ENCODE data around the gene YPEL2.
A peak's percentile ranks its signal among the peaks of the same experiment; 100 is the strongest.

The YPEL2 gene

GRCh38 chr17:59369031-59369975 lies 37.8 kb downstream of the YPEL2 start:
- no peak overlapping the region for H3K4me3 ChIP-seq (ENCODE audit: low read length)
- H3K9ac ChIP-seq (ENCODE audit: low read length), result peak overlapping the region; percentile 81
- peaks cover 84% of the 10 kb centered on the region for H3K4me1 ChIP-seq (ENCODE audit: low read length)
- TF ChIP-seq EZH2phosphoT487 (IDR thresholded peaks at IDR 0.05; ENCODE audit: low read depth) (no peak), CTCF (IDR thresholded peaks at IDR 0.05; ENCODE audit: low read depth, low read length) (no peak)
- no peaks in the 10 kb centered on the region for H3K27me3 ChIP-seq (ENCODE audit: low read depth, low read length)
- H2AFZ ChIP-seq (ENCODE audit: low read depth, low read length), result no peak overlapping the region
- H3K9me3 ChIP-seq (ENCODE audit: insufficient read depth, low read length), result no peaks in the 10 kb centered on the region
- H4K20me1 ChIP-seq (ENCODE audit: insufficient read depth, low read length), result no peaks in the 10 kb centered on the region
- H3K79me2 ChIP-seq (ENCODE audit: low read length), result peaks cover 90% of the 10 kb centered on the region
- H3K4me2 ChIP-seq (ENCODE audit: low read length), result peak overlapping the region; percentile 68
- H3K27ac ChIP-seq (ENCODE audit: low read length), result peak overlapping the region; percentile 91
- H3K36me3 ChIP-seq (replicated peaks; ENCODE audit: low read depth, low read length), result peaks cover 12% of the 10 kb centered on the region

DNA sequence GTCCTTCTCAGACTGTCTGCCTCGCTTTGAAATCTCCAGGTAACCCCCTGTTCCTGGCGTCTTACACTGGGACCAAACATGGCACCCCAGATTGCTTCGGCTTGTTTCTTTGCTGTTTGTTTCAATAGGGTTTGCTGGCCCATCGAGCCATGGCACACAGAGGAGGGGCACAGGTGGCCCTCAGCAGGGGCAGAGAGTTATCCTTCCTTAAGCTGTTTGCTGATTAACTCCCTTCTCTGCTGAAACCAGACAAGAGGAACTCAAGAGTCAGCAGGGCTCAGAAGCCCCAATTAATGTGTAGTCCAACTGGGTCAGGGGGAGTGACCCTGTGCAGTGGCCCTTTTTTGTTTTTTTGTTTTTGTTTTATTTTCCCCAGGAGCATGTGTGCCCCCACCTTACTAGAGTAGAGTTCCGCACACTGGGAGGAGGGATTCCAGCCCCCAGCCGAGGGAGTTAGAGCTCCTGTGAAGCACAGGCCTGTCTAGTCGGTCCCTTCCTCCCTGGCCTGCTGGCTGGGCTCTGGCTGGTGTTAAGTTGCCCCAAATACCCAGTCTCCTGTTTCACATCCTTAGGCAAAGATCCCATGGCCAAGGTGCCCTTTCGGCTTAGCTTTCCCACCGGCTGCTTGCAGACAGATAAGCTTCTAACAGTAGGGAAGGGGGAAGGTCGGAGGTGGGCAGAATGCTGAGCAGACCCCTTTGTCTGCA lies 39.3 kb downstream of the YPEL2 start:
- H4K20me1 ChIP-seq (ENCODE audit: insufficient read depth, low read length), result no peaks in the 10 kb centered on the region
- peak overlapping the region; percentile 68 for H3K4me2 ChIP-seq (ENCODE audit: low read length)
- H3K4me1 ChIP-seq (ENCODE audit: low read length), result peaks cover 88% of the 10 kb centered on the region
- TF ChIP-seq EZH2phosphoT487 (IDR thresholded peaks at IDR 0.05; ENCODE audit: low read depth) (no peak), CTCF (IDR thresholded peaks at IDR 0.05; ENCODE audit: low read depth, low read length) (no peak)
- peak overlapping the region; percentile 81 for H3K9ac ChIP-seq (ENCODE audit: low read length)
- peaks cover 94% of the 10 kb centered on the region for H3K79me2 ChIP-seq (ENCODE audit: low read length)
- H3K36me3 ChIP-seq (replicated peaks; ENCODE audit: low read depth, low read length), result peaks cover 12% of the 10 kb centered on the region
- H3K27me3 ChIP-seq (ENCODE audit: low read depth, low read length), result no peaks in the 10 kb centered on the region
- H3K9me3 ChIP-seq (ENCODE audit: insufficient read depth, low read length), result no peaks in the 10 kb centered on the region
- peak overlapping the region; percentile 55 for H3K4me3 ChIP-seq (ENCODE audit: low read length)
- no peak overlapping the region for H2AFZ ChIP-seq (ENCODE audit: low read depth, low read length)
- peak overlapping the region; percentile 91 for H3K27ac ChIP-seq (ENCODE audit: low read length)

DNA sequence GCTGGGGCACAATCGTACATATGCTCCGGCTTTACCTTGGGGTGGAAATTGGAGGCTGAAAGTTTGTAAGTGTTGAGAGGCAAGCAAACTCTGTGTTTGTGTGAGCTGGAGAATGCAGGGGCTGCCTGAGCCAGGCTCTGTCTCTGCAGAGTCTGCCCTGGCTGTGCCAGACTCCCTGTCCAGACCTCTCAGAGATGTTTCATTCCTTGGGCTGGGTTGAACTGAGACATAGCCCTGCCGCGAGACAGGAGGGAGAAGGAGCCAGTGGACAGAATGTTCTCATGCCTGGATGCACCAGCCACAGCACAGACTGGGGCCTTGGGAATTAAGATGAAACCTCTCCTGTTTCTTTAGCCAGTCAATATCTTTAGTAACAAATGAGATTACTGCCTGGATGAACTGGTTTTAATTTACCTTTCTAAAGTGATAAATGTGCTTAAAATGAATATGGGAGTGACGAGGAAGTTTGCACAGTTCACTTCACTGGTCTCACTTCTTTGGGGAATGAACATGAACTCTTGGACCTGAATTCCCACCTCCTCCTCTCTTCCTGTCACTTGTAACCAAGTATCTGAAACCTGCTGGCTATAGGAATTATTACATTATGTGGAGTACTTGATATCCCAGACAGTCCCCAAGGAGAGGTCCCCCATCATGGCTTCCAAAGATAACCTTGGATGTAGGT lies 40.1 kb downstream of the YPEL2 start:
- Histone ChIP-seq H3K36me3 (replicated peaks; ENCODE audit: low read depth, low read length) (peaks cover 9% of the 10 kb centered on the region), H3K4me2 (ENCODE audit: low read length) (peak overlapping the region; percentile 68), H3K9me3 (ENCODE audit: insufficient read depth, low read length) (no peaks in the 10 kb centered on the region), H3K4me1 (ENCODE audit: low read length) (peaks cover 88% of the 10 kb centered on the region), H3K27me3 (ENCODE audit: low read depth, low read length) (no peaks in the 10 kb centered on the region), H3K79me2 (ENCODE audit: low read length) (peaks cover 94% of the 10 kb centered on the region), H3K27ac (ENCODE audit: low read length) (peak overlapping the region; percentile 91), H3K9ac (ENCODE audit: low read length) (peak overlapping the region; percentile 81), H2AFZ (ENCODE audit: low read depth, low read length) (no peak overlapping the region), H3K4me3 (ENCODE audit: low read length) (peak overlapping the region; percentile 55), H4K20me1 (ENCODE audit: insufficient read depth, low read length) (no peaks in the 10 kb centered on the region)
- TF ChIP-seq CTCF (IDR thresholded peaks at IDR 0.05; ENCODE audit: low read depth, low read length) (no peak), EZH2phosphoT487 (IDR thresholded peaks at IDR 0.05; ENCODE audit: low read depth) (no peak)

Measured in OCI-LY3 (cell line).